ENCODE measurements around the gene TLN1. TPM values are rescaled to one million over a fixed set of nuclear protein-coding genes. Genes with fewer than 3 reads are reported as not detected.

The TLN1 gene
- total RNA-seq, 1 donor from 2014 or later = 164 TPM

- Mint-ChIP-seq H3K27ac (no peak overlapping the region), H3K27me3 (no peaks in the 10 kb centered on the region), H3K4me1 (ENCODE audit: unreplicated experiment) (peaks cover 26% of the 10 kb centered on the region), H3K9me3 (no peaks in the 10 kb centered on the region), H3K4me3 (no peak overlapping the region), H3K36me3 (peaks cover 15% of the 10 kb centered on the region)
- no peak for TF ChIP-seq CTCF (conservative IDR thresholded peaks at IDR 0.05)
- no peak for DNase-seq (ENCODE audit: extremely low spot score, unreplicated experiment)
Observed at GRCh38 chr9:35682520-35683315, 49.3 kb downstream of the TLN1 start.

- no peaks in the 10 kb centered on the region for H3K9me3 Mint-ChIP-seq
- H3K4me3 Mint-ChIP-seq = no peak overlapping the region
Observed at GRCh38 chr9:35682051-35682450, 49.9 kb downstream of the TLN1 start.

GRCh38 chr9:35681341-35682002 is 50.5 kb downstream of the TLN1 start:
- no peak for TF ChIP-seq CTCF (conservative IDR thresholded peaks at IDR 0.05)
- Mint-ChIP-seq H3K27ac (peak overlapping the region; percentile 48), H3K4me3 (no peak overlapping the region)

More at GRCh38 chr9:35682051-35682450, 49.9 kb downstream of the TLN1 start:
- Mint-ChIP-seq H3K4me1 (ENCODE audit: unreplicated experiment) (peaks cover 26% of the 10 kb centered on the region), H3K27ac (peak overlapping the region; percentile 48), H3K36me3 (peaks cover 12% of the 10 kb centered on the region), H3K27me3 (no peaks in the 10 kb centered on the region)
- no peak for TF ChIP-seq CTCF (conservative IDR thresholded peaks at IDR 0.05)
- DNase-seq (ENCODE audit: extremely low spot score, unreplicated experiment) = no peak

GRCh38 chr9:35680331-35681105 is 51.5 kb downstream of the TLN1 start:
- peaks cover 9% of the 10 kb centered on the region for H3K36me3 Mint-ChIP-seq
- peaks cover 3% of the 10 kb centered on the region for H3K27me3 Mint-ChIP-seq
- no peak for DNase-seq (ENCODE audit: extremely low spot score, unreplicated experiment)
- H3K4me1 Mint-ChIP-seq (ENCODE audit: unreplicated experiment) = peaks cover 27% of the 10 kb centered on the region
- no peak overlapping the region for H3K4me3 Mint-ChIP-seq
- H3K9me3 Mint-ChIP-seq = no peaks in the 10 kb centered on the region
- TF ChIP-seq CTCF (conservative IDR thresholded peaks at IDR 0.05) = no peak
- no peak overlapping the region for H3K27ac Mint-ChIP-seq

More at GRCh38 chr9:35681341-35682002, 50.5 kb downstream of the TLN1 start:
- H3K9me3 Mint-ChIP-seq = no peaks in the 10 kb centered on the region
- peaks cover under 1% of the 10 kb centered on the region for H3K27me3 Mint-ChIP-seq
- H3K36me3 Mint-ChIP-seq = peaks cover 12% of the 10 kb centered on the region
- DNase-seq (ENCODE audit: extremely low spot score, unreplicated experiment) = no peak
- H3K4me1 Mint-ChIP-seq (ENCODE audit: unreplicated experiment) = peaks cover 24% of the 10 kb centered on the region

GRCh38 chr9:35679766-35680330 is 52.1 kb downstream of the TLN1 start:
- no peaks in the 10 kb centered on the region for H3K9me3 Mint-ChIP-seq

More at GRCh38 chr9:35679766-35680330, 52.1 kb downstream of the TLN1 start:
- Mint-ChIP-seq H3K4me3 (no peak overlapping the region), H3K4me1 (ENCODE audit: unreplicated experiment) (peaks cover 27% of the 10 kb centered on the region), H3K36me3 (peaks cover 9% of the 10 kb centered on the region), H3K27me3 (peaks cover 3% of the 10 kb centered on the region), H3K27ac (no peak overlapping the region)
- DNase-seq (ENCODE audit: extremely low spot score, unreplicated experiment) = no peak
- TF ChIP-seq CTCF (conservative IDR thresholded peaks at IDR 0.05) = no peak
